SK-N-DZ (cell line): ENCODE measurements around the gene DTX4.

ENCODE experiments used
- DNase-seq: peaks from one replicate; pipeline ENCODE4 v3.0.0-alpha.2; 2015; ENCODE audit warnings: low spot score

Gene DTX4

DNA sequence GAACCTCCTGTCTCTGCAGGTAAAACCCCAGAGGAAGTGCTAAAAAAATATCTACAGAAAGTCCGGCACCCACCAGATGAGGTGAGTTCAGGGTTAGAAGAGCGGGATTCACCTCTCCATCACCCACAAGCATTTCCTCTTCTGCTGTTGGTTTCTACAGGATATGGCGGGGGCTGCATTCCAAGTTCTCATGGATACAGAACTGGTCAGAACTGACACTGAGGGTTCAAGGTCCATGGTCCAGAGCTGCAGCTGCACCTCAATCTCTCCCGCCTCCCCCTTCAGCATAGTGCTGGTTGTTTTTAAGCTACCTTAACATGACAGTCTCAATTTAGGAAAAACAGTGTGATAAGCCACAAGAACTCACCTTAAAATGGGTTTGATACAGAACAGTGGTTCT, 19.2 kb downstream of the DTX4 start:
- DNase-seq = no peak

DNA sequence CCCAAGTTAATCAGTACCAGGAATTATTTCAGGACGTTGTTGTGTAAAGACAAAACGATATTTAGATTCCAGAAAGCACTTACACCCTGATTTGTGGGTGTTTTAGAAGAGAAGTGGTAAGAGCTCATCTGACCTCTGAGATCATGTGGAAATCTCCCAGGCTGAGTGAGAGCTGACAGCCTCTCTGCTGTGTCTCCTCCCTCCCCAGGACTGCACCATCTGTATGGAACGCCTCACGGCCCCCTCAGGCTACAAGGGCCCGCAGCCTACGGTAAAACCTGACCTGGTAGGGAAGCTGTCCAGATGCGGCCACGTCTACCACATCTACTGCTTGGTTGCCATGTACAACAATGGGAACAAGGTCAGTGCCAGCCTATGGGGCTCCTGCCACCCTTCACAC, 20.0 kb downstream of the DTX4 start:
- no peak for DNase-seq

DNA sequence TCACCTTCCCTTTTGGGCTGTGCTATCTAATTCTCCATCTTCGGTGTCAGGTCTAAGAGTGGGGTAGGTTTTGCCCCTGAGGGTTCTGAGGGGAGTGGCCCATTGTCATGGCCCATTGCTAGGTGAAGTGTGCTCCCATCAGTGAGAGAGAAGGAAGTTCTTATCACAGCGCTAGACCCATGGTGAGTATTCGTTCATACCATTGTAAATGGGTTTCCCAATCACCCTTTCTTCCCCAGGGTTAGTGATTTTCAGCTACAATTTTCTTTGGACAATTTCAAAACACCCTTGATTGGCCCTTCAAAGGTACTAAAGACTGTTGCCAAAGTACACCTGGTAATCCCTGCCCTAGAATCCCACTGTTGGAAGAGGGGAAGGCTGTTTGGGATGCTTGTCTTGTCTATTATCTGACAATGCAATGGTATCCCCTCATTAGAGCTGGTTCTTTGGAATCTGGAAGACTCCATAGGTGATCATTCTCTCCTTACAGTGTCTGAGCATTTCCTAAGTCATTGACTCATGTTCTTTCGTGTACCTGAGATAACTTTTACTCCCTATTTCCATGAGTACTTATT, 20.6 kb downstream of the DTX4 start:
- DNase-seq = no peak

DNA sequence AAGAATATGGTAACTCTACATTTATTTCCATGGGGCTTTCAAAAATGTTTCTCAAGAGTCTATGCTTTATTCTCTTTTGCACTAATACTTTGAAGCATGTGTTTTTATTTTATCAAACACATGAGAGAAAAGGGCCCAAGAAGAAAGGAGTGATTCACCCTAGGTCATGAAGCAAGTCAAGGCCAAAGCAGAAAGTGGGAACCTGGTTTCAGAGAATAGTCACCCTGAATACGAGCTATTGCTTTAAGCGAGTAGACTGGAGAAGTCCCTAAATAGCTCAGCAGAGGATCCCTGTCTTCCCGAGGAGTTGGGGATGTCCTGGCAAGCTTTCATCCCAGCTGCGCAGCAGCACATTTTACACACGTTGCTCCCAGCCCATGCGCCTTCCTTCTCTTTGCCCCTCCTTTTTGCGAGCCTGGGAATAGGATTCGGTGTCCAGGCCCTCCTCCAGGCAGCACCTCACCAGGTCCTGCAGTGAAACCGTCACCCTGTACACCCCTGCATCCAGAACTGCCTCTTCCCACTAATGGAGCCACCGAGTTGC, 21.7 kb downstream of the DTX4 start:
- DNase-seq = no peak

DNA sequence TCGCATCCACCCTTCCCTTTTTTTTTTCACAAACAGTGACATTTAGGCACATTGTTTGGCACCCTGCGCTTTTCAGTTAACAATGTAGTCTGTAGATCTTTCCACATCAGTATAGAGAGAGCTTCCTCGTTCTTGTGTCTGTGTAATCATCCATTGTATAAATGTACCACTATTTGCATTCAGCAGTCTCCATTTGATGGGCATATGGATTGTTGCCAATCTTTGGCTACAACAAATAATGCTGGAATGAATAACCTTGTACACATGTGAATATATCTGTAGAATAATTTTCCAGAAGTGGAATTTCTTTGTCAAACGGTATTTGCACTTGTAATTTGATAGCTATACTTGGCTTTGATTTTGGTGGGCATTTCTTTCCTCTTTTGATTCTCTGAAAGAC, 23.7 kb downstream of the DTX4 start:
- DNase-seq = no peak

DNA sequence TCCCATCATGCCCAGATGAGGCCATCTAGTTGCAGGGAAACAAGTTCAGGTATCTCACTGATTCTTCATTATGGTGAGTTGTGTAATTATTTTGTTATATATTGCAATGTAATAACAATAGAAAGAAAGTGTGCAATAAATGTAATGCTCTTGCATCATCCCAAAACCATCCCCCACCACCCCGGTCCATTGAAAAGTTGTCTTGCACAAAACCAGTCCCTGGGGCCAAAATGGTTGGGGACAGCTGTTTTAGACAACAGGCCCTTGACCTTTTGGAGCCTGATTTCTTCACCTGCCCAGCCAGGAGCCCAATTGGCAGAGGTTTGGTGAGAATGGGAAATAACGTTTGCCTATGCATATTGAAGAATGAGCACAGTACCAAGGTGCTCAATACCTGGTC, 24.8 kb downstream of the DTX4 start:
- DNase-seq = no peak

DNA sequence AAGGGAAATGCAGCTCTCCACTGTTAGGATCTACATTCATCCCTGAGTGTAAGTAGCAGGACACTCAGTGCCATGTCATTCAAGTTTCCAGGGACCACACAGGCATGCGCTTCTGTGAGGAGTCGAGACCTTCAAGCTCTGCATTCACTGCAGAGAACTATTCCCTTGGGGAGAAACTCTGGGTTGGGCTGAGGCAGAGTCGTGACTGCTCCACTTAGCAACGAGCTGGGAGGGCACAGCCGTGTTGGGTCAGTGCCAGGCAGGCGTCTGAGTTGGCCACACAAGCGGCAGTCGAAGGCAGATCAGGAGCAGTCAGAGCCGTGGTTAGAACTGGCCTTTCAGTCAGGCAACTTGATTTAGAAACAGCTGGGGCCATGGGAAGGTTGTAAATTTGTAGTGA, 26.1 kb downstream of the DTX4 start:
- DNase-seq = no peak

DNA sequence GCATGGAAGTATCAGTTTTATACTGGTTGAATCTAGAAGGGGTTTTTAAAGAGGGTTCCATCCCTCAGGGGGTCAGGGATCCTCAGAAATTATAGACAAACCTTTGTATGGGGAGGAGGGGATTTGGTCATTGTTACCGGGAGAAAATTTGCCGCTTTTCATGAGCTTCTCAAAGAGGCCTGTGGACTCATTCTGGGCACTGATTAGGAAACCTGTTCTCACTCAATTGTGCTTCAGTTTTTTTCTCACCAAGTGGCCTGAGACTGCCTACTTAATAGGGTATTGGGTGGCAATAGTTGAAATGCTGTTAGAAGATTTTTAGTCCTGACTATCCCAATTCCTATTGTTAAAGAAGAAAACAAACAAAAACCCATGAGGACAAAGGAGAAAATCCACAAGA, 26.8 kb downstream of the DTX4 start:
- DNase-seq = no peak

DNA sequence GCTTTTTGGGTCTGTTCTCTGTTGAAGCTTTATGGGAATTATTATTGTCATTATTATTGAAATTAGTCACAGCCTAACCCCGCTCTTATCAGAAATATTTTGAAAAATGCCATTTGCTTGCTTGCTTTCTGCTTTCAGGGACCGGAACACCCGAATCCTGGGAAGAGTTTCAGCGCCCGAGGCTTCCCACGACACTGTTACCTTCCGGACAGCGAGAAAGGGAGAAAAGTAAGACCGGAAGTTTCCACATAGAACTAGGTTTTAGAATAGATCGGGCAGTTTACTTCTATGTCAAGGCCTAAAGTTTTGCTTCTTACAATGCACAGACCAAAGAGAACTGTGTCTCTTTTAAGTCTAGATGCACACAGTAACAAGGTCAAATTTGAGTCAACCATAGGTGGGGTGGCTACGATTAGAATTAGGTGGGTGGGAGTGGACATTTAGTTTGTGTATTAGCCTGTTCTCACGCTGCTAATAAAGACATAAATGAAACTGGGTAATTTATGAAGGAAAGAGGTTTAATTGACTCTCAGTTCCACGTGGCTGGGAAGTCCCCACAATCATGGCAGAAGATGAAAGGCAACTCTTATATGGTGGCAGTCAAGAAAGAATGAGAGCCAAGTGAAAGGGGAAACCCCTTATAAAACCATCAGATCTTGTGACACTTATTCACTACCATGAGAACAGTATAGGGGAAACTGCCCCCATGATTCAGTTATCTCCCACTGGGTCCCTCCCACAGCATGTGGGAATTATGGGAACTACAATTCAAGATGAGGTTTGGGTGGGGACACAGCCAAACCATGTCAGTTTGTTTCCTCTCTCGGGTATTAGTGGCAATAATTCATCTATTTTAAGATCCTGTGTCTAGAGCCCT, 27.9 kb downstream of the DTX4 start:
- no peak for DNase-seq

DNA sequence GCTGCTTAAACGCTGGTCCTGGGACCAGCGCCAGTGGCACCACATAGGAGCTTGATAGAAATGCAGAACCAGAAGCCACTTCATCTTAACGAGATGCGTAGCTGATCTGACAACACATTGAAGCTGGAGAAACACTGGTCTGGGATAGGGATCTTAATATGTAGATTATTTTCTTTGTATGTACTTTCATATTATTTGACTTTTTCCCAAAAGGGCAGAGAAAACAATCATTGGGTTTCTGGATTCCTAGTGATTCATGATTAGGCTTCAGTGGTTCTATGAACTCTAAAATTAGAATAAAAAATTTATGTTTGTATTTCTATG, 28.5 kb downstream of the DTX4 start:
- no peak for DNase-seq

DNA sequence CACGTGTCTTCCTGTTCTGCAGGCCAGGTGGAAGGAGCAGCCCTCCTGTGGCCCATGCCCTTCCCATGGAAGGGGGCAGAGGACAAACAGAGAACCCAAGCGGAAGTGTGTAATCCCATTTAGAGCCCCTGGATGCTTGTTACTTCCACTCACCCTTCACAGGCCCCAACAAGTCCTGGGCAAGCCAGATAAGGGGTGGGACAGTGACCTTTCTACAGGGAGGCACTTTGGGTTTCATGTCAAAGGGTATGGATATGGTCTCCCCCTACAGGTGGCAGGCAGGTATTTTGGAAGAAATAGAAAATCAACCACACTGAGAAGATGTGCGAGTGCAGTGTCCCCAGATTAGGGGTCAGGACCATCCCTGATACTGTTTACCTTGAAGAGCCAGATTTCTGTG, 29.4 kb downstream of the DTX4 start:
- DNase-seq = no peak

DNA sequence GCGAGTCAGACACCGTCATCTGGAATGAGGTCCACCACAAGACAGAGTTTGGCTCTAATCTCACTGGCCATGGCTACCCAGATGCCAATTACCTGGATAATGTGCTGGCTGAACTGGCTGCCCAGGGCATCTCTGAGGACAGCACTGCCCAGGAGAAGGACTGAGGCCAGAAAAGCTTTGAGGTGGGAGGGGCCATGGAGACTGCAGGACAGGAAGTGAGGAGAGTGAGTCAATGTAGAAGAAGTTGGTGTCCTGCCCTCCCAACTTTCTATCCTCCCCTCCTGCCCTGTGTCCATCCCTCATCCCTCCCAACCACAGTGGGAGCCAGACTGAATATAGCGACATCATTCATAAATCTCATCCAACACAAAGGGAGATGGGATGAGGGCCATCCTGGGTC, 32.8 kb downstream of the DTX4 start:
- no peak for DNase-seq

DNA sequence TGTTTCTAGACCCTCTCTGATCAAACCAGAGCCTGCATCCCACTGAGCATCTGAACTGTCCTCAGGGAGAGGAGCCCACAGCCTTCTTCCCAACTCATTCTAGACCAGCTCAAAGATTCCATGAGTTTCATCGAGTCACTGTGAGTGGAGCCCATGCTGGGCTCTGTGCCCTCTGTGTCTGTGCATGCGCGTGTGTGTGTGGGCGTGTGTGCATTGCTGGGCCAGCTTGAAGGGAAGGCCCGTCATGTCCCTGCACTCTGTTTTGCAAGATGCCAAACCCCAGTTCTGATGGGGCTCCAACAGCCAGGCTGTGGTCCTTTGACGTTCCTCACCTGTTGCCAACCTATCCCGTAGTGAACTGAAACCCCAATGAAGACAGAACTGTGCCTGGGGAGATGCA, 33.7 kb downstream of the DTX4 start:
- no peak for DNase-seq

DNA sequence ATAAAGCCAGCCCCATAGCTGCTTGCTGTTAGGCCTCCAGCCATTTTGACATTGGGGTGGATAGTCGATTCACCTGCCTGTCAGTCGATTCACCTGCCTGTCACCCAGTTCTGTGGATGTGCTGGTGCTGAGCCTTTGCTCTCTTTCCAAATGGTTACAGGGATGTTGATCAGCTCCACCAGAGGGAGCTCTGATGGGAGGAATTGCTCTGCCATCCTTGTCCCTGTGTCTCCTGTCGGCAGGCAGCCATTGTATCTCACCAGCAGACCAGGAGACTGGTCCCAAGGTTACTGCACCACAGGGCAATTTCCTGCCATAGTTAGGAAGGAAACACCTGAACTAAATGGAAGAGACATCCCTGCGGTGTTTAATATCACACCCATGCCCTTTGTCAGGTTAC, 34.7 kb downstream of the DTX4 start:
- peak; percentile 33 for DNase-seq

DNA sequence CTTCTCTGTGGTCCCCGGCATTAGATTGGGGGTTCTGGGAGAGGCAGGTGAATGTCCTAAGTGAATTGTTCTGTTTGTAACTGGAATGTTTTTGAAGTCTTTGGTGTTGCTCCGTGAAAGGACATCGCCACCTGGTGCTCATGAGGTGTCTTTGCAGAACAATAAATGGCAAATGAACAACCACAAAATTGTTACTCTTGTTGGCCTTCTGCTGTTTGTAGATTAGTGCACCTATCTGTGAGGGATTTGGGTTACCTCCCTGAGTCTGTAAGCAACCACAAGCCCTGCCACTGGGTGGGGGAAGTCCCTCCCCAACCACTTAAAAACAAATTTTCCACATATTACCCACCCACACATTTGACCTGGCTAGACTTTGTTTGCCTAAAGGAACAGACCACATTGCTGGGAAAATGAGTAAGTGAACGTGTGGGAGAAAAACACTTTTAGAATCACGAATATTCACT, 36.1 kb downstream of the DTX4 start:
- peak; percentile 37 for DNase-seq

DNA sequence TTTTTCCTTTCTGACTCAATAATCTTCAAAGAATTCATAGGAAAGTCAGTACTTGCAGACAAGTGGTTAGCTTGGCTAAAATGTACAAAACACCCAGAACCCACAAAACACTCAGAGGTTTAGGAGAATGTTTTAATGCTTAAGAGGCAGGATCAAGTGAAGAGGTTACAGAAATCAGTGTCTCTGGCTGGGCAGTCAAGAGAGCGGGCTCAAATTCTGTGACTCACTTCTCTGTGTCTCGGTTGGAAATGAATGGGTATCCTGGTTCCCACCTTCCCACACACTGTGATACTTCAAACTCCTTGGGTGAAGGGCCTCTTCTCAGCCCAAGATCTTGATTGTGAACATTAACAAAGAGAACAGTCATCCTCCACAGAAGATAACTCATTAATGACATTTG, 37.0 kb downstream of the DTX4 start:
- DNase-seq = no peak

DNA sequence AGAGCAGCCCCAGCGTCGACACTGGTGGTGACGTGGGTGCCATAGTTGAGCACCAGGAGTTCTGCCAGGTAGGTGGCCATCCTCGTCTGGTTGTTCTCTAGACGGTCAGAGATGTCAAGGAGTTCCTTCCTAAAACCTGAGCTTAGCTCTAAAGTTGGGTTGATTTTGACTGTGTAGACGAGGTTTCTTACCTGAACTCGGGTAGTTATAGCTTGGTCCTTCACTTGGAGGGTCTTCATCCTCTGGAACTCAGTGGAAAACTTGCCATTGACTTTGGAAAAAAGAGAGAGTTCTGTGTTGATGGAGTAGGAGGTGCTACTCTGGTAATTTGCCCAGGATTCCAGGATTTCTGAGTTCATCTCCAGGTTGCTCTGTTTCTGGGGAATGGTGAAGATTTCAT, 40.3 kb downstream of the DTX4 start:
- DNase-seq = no peak

DNA sequence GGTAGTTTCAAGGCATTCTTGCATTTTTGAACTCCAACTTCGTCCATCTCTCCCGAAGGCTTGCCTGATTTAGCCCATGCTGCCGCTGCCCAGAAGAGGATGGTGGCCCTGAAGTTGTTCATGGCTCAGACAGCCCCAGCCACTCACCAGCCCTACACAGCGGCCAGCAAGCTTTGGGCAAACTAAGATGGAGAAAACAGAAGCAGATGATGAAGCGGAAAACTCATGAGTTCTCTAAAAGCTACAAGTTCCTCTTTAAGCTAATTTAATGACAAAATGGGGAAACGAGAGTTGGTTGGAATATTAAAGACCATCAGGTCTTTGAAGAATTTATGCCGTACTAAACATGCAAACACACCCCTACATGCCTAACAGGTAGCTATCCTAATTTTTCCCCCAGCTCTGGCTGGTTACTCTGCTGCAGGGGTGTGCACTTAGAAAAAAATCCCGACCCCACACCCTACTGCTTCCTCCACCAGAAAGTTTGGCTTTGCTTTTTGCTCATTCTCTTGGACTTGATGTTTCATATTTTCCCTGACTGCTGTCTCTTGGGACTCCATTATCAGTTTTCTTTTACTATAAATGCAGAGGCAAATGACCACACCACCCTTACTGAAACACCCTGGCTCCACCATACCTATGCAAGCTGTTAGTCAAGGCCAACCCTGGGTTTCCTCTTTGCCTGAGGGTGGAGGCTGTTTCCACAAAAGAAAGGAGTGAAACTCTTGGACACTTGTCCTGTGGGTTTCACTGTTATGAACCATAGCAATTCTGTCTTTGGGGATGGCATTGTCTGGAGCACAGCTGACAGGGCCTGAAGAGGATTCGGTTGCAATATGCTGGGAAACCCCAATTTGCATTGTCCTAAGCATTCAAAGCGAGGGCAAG, 41.1 kb downstream of the DTX4 start, which contains the start of gene MPEG1:
Gene MPEG1, minus strand, starts transcription at position 184 of the 888 bp plus-strand sequence. Its CDS starts 62 bp downstream, at position 122.
- DNase-seq = no peak

DNA sequence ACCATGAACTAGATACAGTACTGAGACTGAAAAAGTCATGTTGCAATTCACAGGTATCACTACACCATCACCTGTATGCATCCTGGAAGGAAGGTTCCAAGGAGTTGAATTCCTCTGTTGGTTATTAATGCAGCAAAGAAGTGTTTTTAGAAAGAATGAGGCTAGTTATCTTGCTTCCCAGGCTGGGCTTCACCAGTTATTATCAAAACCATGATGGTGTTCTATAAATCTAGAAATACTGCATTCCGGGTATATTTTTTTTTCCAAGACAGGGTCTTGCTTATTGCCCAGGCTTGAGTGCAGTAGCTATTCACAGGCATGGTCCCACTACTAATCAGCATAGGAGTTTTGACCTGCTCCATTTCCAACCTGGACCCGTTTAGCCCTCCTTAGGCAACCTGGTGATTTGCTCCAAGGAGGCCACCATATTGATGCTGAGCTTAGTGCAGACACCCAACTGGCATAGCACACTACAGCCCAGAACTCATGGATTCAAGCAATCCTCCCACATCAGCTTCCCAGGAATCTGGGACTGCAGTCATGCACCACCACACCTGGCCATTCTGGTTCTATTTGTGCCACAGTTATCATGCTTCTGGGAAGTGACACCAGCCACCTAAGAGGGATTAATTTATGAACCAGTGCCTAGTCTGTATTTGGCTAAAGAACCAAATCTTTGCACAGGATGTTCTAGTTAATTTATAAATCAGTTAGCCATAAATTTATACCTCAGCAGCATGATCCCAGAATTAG, 42.4 kb downstream of the DTX4 start:
- DNase-seq = no peak

DNA sequence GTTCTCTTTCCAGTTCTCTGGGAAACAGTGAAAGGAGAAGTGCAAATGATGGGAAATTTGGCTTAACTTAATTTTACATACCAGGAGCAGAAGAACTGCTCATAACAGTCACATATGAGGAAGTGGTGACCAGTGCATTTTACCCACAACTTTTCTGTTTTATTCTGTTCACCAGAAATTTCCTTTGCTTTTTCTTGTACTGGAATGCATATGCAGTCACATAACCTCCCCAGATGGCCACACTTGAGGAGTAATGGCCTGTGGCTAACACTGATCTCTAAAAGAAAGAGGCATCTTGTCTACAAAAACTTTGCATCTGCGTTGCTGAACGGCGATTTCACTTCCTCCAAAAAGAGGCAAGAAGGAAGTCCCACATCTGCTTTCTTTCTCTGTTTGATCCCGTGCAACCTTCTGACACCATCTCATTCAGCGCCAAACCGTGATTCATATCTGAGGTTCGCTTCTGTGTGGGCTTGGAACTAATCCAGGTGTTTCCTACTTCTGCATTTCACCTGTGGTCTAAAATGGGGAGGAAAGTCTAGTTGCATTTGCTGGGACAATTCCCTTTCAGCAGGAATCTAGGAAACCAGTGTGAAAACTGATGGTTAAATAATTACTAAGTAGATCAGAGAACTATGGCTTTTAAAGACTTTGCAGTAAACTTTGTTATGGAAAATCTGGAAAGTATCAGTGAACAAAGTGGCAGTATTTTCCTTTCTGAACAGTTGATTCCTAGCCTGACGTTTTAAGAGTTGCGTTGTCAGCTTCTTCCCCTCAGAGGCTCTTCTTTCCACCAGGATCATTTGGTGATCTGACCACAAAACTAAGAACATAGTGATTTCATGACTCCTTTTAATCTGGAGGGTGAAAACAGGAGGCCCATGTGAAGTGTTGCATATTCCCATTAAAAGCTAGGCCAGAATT, 45.0 kb downstream of the DTX4 start:
- no peak for DNase-seq
